ENCODE measurements around the gene RBM26.
"Not testable (repeated sequence)": the region's sequence is repeated elsewhere in the genome, so short reads cannot be mapped to it uniquely, and the experiment has no call there.

The RBM26 gene

DNA sequence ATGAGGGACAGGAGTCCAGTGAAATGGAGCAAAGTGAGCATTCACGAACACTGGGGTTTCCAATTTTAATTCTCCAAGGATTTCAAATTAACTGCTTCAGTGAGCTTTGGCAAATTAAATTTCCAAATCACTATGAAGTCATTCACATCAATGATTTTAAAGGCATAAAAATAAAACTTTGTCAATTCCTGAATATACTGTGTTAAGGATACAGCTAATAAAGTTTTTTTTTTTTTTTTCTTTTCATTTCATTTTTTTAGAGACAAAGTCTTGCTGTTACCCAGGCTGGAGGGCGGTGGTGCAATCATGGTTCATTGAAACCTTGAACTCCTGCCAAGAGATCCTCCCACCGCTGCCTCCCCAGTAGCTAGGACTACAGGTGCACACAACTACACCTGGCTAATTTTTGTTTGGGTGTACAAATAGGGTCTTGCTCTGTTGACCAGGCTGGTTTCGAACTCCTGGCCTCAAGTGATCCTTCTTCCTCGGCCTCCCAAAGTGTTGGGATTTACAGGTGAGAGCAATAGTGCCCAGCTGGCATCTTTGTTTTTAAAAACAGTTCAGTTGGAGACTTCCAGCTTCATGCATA lies 21.9 kb downstream of the RBM26 start:
- no peak for DNase-seq

DNA sequence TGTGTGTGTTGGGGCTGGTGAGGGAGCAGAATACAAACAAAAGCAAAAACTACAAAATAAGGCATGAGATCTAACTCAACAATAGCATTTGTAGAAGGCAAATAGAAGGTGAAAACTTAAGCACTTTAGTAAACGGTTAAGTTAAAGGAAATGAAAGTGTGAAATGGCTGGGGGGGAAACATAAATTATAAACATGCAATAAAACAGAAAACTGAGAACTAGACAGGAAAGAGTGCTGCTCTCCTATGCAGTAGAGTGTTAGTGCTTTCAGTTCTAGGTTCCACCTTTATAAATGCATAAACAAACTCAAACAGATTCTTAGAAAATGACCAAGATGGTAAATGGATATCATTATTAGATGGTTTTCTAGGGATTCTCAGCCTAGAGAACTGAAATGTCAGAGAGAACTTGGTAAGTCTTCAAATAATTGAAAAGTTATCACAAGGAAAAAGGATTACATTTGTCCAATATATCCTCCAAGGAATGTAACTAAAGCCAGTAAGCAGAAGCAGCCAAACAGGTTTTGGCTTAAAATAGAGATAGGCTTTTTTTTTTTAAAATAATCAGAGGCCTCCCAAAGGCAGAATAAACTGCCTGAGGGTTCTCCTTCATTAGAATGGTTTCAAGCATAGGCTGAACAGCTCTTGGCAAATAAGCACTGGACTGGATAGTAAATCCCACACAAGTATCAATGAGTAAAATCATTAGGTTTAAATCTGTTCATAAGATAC lies 23.3 kb downstream of the RBM26 start:
- no peak for DNase-seq

DNA sequence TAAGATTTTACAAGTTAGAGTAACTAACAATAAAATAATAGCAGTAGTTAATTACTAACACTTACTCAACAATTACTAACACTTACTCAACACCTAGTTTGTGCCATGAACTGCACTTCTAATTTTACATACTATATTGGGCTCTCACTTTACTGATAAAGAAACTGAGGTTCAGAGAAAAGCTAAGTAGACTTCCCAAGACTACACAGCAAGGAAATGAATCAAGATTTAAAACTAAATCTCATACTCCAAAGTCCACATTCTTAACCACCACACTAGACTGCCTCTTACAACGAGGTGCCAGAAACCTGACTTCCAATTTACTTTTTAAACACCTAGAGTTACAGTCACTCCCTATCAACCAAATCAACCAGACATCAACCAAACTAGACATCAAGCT lies 25.1 kb downstream of the RBM26 start:
- no peak for DNase-seq

DNA sequence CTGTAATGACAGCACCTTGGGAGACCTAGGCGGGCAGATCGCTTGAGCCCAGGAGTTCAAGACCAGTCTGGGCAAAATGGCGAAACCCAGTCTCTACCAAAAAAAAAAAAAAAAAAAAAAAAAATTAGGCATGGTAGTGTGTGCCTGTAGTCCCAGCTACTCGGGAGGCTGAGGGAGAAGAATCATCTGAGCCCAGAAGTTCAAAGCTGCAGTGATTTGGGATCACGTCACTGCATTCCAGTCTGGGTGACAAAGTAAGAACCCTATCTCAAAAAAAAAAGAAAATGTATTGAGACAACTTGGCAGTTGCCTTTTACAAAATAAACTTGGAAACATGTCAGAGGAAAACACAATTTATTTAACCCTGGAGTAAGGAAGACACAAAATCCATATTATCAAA lies 26.8 kb downstream of the RBM26 start:
- no peak for DNase-seq

DNA sequence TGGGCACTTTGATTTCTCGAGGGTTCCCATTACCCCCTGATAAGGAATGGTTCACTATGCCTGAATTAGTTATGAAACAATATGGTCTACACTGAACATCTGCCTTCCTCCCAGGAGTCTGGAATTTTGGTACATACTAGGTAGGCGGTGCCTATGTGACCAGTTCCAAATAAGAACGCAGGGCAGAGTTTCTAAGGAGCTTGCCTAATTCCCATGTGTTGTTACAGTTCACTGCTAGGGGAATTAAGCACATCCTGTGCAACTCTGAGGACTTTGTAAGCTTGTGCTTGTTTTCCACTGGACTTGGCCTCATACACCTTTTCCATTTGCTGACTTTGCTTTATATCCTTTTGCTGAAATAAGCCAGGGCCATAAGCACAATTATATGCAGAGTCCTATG lies 29.2 kb downstream of the RBM26 start:
- no peak for DNase-seq

DNA sequence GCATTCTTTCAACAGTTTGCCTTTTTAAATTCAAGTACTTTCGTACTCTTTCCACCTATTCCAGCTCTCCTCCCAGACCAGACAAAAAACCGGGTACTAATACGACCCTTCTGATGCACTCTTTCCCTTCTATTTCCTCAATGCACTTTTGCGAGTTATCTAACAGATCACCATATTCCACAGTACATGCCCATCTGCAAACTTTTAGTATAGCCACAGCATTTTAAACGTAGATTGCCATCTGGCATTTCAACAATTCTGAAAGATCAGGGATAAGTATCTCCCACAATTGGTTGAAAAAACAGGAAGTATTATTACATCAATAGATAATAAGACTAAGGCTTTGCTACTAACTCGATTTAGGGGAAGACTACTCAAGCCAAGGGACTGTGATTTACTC lies 31.5 kb downstream of the RBM26 start:
- DNase-seq, result no peak

DNA sequence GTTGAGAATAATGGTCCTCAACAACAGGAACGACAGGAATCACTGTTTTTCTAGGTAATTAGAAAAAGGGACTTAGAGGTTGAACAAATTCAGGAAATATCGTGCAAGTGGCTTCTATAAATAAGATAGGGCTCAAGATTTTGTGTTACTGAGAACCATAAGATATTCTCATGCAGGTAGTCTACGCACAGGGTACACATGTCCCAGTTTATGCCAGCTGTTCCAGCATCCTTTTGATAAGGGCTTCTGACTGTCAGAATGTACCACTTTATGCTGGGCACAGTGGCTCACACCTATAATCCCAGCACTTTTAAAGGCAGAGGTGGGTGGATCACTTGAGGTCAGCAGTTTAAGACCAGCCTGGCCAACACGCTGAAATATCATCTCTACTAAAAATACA lies 32.1 kb downstream of the RBM26 start:
- no peak for DNase-seq

DNA sequence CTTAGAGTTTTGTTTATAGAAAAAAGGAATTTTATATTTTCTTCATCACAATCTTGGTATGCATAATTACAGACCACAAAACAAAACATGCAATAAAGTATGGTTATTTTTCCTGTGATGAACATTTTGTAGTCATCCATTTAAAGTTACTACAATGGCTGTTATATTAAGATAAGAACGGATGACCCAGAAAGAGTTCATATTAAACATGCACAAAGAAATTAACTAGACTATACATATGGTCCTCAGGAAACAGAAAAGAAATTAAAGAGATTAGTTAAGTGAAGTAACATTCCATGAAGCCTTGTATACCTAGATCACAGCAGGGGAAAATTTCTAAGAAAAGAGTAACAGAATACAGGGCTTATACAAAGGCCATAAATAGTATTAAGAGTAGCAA lies 36.8 kb downstream of the RBM26 start:
- no peak for DNase-seq

DNA sequence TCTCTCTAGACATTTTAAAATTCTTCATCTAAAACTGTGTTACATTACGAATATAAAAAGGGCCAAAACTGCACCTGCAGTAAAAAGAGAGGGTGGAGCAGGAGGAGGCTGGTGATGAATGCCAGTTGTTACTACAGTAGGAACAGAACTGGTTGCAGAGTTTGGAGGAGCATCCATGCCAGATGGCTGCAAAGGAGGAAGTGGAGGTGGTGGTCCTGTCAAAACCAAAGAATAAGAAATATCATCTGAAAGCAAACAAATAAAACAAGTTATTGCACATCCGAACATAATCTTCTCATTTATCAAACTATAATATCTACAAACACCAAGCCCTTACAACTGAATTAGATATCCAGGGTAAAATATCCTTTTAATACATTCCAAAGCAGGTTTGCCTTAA lies 40.1 kb downstream of the RBM26 start:
- DNase-seq, result no peak

DNA sequence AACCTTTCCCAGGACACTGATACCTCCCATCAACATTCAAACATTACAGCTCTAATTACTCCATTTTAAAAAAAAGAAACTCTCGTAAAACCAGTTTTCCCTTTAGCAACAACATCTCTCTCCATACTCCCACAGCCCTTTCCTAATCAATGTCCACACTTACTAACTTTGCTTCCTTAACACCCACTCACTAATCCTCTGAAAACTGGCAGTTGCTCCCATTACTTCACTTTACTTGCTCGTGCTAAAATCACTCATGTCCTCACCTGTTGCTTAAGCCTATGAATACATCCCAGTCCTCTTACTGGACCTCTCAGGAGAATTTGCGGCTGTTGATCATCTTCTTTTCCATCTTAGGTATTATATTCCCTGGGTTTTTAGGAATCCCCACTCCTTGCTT lies 44.8 kb downstream of the RBM26 start:
- DNase-seq, result no peak

DNA sequence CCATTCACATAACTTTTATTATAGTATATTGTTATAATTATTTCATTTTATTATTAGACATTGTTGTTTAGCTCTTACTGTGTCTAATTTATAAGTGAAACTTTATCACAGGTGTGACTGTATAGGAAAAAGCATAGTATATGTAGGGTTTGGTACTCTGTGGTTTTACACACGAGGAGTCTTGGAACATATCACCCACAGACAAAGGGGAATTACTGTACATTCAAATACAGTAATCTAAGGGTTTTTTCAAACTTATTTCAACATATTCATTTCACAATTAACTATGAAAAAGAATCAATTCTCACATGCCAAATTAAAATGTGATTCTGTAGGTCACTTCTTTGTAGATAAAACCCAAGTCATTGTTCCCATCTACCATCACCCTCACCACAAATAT lies 46.0 kb downstream of the RBM26 start:
- no peak for DNase-seq

DNA sequence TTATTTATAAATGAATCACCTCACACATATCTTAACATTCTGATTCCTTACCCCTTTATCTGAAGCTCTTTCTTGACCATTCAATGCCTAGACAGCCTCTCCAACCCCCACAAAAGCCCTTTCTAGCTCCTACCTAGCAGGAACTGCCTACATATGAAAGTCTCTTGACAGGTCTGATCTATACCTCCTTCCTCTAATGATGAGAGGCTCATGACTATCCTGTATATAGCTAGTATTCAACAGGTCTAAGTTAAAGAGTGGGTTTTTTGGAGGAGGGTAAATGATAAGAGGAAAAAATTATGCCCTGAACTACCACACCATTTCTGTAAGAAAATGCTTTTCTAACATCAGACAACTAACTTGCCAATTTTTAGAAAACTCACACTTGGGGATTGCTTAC lies 47.0 kb downstream of the RBM26 start:
- no peak for DNase-seq

DNA sequence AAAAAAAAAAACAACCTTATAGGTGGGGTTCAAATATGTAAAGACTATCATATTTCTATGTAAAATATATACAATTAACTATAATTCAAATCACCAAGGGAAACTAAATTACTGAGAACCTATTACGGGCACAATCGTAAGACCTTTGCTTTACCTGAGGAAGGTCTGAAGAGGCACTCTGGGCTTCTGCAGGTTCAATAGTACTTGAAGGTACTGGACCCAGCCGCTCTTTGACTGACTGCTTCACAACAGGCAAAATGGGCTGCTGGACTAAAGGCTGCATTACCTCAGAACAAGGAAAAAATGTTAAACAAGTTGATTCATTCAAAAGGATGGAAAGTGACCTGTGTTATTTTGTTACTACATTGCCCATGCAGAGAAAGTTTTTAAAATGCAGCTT lies 51.8 kb downstream of the RBM26 start:
- no peak for DNase-seq

DNA sequence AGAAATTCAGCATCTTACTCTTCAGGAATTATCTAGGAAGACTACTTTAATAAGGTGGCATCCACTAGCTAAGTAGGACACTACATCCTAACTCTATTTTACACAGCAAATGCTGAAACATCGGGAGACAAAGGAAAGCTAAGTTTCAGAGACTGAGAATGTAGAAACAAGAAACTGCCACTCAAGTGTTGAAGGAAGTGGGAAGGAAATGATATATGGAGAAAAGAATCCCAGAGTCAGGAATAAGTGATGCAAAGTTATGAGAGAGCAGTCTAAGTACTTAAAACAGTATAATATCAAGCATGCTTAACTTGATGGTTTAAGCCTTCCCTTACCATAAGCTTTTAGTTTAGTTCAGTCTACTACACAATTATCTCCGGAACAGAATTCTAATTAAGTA lies 52.4 kb downstream of the RBM26 start:
- DNase-seq, result no peak

DNA sequence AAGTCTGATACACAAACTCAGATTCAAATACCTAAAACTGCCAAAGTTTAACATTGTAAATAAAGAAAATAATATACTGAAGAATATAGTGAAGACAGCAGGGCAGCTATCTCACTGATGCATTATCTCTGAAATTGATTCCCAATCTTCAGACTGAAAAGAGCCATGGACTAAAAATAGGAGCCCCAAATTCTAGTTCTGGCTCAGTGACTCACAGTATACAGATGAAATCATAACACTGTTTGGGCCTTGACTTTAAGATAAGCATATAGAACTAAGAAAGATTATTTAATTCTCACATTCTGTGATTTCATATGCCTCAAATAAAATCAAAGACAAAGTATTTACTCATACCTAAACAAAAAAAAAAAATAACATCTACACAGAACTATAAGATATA lies 53.9 kb downstream of the RBM26 start:
- DNase-seq, result no peak

DNA sequence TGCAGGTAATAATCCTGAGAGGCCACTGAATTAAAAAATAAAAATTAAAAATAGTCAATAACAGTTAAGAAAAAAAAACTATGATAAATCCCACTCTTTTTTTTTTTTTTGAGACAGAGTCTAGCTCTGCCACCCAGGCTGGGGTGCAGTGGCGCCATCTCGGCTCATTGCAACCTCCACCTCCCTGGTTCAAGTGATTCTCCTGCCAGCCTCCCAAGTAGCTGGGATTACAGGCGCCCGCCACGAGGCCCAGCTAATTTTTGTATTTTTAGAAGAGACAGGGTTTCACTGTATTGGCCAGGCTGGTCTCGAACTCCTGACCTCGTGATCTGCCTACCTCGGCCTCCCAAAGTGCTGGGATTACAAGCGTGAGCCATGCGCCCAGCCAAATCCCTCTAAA lies 56.4 kb downstream of the RBM26 start:
- DNase-seq, result not testable (repeated sequence)

DNA sequence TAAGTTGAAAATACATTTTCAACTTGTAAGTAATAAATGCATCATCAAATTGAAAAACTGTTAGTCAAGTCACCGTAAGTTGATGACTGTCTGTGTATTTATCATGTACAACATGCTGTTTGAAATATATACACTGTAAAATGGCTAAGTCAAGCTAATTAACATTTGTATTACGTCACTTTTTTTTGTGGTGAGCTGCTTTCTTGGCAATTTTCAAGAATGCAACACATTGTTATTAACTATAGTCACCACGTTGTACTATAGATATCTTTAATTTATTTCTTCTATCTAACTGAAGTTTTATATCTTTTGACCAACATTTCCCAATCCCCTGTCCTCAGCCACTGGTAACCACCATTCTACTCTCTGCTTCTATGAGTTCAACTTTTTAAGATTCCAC lies 57.0 kb downstream of the RBM26 start:
- peak; percentile 34 for DNase-seq

DNA sequence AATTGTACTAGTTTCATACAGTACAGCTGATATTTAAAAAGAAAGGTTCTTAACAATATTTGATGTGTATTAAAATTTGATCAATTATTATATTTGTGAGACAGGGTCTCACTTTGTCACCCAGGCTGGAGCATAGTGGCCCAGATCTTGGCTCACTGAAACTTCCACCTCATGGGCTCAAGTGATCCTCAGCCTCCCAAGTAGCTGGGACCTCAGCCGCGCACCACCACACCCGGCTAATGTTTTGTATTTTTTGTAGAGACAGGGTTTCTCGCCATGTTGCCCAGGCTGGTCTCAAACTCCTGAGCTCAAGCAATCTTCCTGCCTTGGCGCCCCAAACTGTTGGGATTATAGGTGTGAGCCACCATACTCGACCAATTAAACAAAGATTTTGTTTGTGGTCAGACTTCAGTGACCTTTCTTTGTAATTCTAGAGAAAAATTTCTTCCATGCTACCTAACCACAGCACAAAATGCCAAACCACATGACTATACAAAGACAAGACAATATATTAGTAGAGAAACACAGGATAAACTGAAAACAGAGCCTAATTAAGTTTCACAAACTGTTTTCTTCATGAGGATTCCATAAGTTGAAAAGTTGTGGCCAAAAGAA lies 59.6 kb downstream of the RBM26 start:
- no peak for DNase-seq

DNA sequence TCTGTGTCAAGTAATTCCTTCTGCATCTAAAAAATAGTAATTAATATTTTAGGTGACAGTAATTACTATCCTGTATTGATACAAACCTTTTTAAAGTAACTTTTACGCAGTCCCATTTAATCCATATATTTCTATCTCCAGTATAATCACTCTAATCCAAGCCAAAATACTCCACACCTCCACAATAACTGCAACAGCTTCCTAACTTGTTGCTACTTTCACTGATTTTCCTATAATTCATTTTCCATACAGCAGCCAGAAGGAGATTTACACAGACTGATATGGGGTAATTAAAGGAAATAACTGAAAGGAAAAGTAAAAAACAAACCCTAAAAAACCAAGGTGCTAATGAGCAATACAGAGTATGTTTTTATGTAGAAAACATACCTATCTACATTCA lies 64.9 kb downstream of the RBM26 start:
- DNase-seq, result no peak

DNA sequence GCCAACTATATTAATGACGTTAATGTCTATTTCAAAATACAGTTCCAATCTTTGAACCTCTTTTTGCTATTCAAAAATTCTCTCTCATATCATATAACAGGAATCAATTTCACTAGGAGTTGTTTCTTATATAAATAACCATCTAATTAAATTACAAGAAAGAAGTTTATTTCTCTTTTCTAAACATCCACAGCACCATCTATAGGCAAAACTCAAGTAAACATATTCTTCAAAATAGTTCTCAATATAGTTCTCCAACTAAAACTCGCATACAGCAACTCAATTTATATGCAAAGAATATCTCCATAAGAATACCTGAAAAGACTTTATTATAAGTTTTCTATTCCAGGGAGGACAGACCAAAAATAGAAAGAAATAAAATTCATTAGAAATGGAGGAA lies 65.6 kb downstream of the RBM26 start:
- DNase-seq, result no peak

DNA sequence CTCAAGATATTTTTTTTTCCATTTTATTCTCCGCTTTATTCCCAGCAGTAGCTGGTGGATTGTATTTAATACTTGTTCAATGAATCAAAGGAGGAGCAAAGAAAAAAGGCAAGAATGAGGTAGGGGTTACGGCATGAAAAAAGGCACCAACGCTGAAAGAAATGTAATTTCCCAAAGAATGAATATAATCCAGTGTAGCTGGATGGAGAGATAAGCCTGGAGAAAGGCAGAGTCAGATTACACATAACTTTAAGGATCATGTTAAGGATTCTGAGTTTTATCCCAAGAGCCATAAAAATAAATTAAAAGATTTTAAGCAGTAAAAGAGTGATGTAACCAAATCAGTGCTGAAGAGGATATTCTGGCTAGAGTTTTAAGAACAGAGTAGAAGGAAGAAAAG lies 67.7 kb downstream of the RBM26 start:
- DNase-seq, result no peak

DNA sequence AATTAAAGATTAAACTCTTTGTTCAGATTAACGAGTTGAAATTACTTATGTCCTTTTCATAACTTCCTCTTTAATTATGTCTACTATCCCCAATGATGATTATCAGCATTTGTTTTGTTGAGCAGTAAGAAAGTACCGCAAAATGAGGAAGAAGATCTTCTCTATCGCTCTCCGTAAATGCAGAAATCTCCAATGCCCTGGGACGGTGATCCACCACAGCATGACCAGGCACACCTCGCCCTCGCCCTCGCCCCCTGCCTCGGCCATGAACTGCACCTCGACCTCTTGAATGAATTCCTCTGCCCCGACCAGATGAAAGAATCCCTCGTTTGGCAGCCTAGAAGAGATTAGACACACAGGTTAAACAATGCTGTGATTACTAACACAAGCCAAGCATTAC lies 69.1 kb downstream of the RBM26 start:
- no peak for DNase-seq

DNA sequence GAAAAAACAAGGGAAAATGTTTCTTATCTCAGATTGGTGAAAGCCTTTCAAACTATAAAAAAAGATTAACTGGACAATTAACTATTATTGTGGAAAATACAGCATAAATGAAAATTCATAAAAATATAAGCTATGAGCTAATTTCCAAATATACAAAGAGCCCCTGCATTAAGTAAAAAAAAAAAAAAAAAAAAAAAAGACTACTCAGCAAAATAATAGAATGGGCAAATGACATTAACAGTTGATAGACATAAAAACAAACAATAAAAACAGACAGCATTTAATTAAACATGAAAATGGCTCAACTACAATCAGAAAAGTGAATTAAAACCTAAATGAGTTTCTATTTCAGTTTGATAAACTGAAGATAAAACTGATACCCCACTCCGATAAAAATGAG lies 77.5 kb downstream of the RBM26 start:
- no peak for DNase-seq

DNA sequence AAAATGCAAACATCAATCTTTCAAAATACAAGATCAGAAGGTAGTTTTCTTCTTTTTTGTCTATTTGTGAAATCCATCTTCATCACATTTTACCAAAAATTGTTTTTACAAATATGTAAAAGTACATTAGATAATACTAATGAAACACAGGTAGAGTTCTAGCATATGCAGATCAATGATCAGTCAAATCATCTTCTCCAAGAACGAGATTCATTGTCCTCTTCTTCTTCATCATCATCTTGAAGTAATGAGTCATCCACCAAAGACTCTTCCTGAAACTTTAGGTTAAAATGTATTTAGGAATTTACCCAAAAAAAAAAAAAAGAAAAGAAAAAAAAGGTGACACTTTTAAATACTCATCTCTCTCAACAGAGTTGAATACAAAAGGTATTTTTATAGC lies 85.6 kb downstream of the RBM26 start:
- DNase-seq, result no peak

DNA sequence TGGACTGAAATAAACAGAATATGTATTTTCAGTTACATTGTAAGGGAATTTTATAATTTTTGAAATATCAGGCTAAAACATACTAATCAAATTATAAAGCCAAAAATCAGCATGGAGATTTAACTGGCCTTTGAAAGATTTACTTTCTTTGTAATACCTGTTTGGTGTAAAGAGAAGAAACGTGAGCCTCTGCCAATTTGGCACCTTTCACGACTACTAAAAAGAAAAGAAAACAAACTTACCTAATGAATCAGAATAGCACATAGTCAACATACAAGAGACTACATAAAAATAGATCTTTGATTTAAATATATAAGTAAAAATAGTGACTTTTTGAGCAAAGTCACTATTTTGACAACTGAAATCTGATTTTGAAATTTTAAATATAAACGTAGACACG lies 87.4 kb downstream of the RBM26 start:
- DNase-seq, result no peak
